K562 (cell line): ENCODE results near the gene OR51F1. TPM values are rescaled to one million over a fixed set of nuclear protein-coding genes. Genes with fewer than 3 reads are reported as not detected.

Source experiments
- ATAC-seq: fragments of 200-7000 bp; cut with Tn5 transposase; 3 replicates; pipeline ENCODE4 v1.9.1; 2020; ENCODE audit warnings: moderate library complexity
- BruUV-seq: library from RNA; stranded (reverse); fragments of 400-500 nt; replicated peaks from 2 replicates; lab custom pipeline; 2021; lab: Mats Ljungman, UMichigan
- CTCF ChIA-PET: fragments of 300-600 bp; formaldehyde crosslinking; extraction: SDS; loops from one replicate; lab custom pipeline; 2021; ENCODE audit warnings: low intra/inter-chr PET ratio; lab: Yijun Ruan, JAX
- POLR2A ChIA-PET: fragments of 300-600, 350-650 bp; sonication (Branson Sonifier 250); formaldehyde crosslinking; extraction: SDS; loops from one replicate; lab custom pipeline; 2021; ENCODE audit warnings: antibody characterized with exemption, inconsistent platforms; lab: Yijun Ruan, JAX
- DNase-seq, 4 experiments: peaks; one replicate each; pipeline versions ENCODE4 v3.0.0 to v3.0.0-alpha.2; 2011 to 2018; ENCODE audit warnings: low spot score in 3 of 4, mixed read lengths in 3 of 4; ENCODE audit errors: extremely low read depth in 1 of 4
- FAIRE-seq: peaks from 2 replicates; lab custom pipeline; 2011; peaks lifted over from hg19 to GRCh38; lab: Jason Lieb, UNC
- H2AFZ ChIP-seq: 2 replicates; pipeline ENCODE4 v1.6.0; 2011; ENCODE audit warnings: low read depth, low read length, control low read depth, inconsistent platforms
- H3K27ac ChIP-seq: fragments of 200-600 bp; 3 replicates; pipeline ENCODE4 v1.8.0; 2011; ENCODE audit warnings: low read depth, mild to moderate bottlenecking, control low read depth, inconsistent platforms, low read length, moderate library complexity, mixed read lengths; ENCODE audit errors: extremely low read depth
- H3K27me3 ChIP-seq, 2 experiments: fragments of 300-600 bp in 1 of 2; 2 replicates in 1 of 2; 3 replicates in 1 of 2; pipeline versions ENCODE4 v1.6.0 to v1.8.0; 2011; ENCODE audit warnings: inconsistent platforms in 2 of 2, low read length in 2 of 2, mild to moderate bottlenecking in 1 of 2, mixed read lengths in 1 of 2, moderate library complexity in 1 of 2; ENCODE audit not compliant: control insufficient read depth in 2 of 2, insufficient read depth in 2 of 2
- H3K36me3 ChIP-seq: fragments of 300-600 bp; 3 replicates; pipeline ENCODE4 v1.8.0; 2011; ENCODE audit warnings: mild to moderate bottlenecking, low read length, inconsistent platforms; ENCODE audit not compliant: control insufficient read depth, insufficient read depth
- H3K4me1 ChIP-seq, 2 experiments: fragments of 200-600 bp in 1 of 2; replicated peaks in 1 of 2; 2 replicates in 1 of 2; 3 replicates in 1 of 2; pipeline versions ENCODE4 v1.5.1 to v1.8.0; 2011; ENCODE audit warnings: inconsistent platforms in 2 of 2, low read length in 2 of 2, mild to moderate bottlenecking in 1 of 2, mixed read lengths in 1 of 2, moderate library complexity in 1 of 2; ENCODE audit not compliant: control insufficient read depth in 2 of 2, insufficient read depth in 2 of 2
- H3K4me2 ChIP-seq: 2 replicates; pipeline ENCODE4 v1.6.1; 2011; ENCODE audit warnings: low read length, control low read depth, inconsistent platforms, mixed read lengths; ENCODE audit not compliant: insufficient read depth
- H3K4me3 ChIP-seq: fragments of 200-600 bp; sonication (generic), shearing (Covaris generic); 2 replicates; pipeline ENCODE4 v1.5.1; 2016; ENCODE audit warnings: control low read depth, inconsistent platforms
- H3K79me2 ChIP-seq: fragments of 200-600 bp; 3 replicates; pipeline ENCODE4 v1.8.0; 2011; ENCODE audit warnings: low read length, inconsistent platforms; ENCODE audit not compliant: control insufficient read depth, insufficient read depth
- H3K9ac ChIP-seq, 2 experiments: 2 replicates each; pipeline versions ENCODE4 v1.6.0 to v1.6.1; 2011; ENCODE audit warnings: low read depth in 2 of 2, low read length in 2 of 2, control low read depth in 1 of 2, inconsistent platforms in 1 of 2, mild to moderate bottlenecking in 1 of 2, mixed read lengths in 1 of 2; ENCODE audit not compliant: insufficient read depth in 1 of 2
- H3K9me1 ChIP-seq: one replicate; pipeline ENCODE4 v1.6.0; 2011; ENCODE audit warnings: inconsistent platforms, mild to moderate bottlenecking, low read length, moderate library complexity; ENCODE audit not compliant: control insufficient read depth, insufficient read depth
- H3K9me3 ChIP-seq: replicated peaks from 2 replicates; pipeline ENCODE4 v1.5.1; 2011; ENCODE audit warnings: low read depth, low read length, inconsistent platforms; ENCODE audit not compliant: control insufficient read depth, insufficient read depth
- H4K20me1 ChIP-seq: replicated peaks from 2 replicates; pipeline ENCODE4 v1.6.1; 2011; ENCODE audit warnings: low read length, inconsistent platforms, mixed read lengths; ENCODE audit not compliant: control insufficient read depth, insufficient read depth
- CBX1 ChIP-seq: sonication (generic); IDR thresholded peaks from 2 replicates; pipeline ENCODE4 v1.6.1; 2016; ENCODE audit warnings: antibody characterized with exemption, low read depth, mild to moderate bottlenecking
- EZH2 ChIP-seq: IDR thresholded peaks from 2 replicates; pipeline ENCODE4 v1.6.1; 2012; ENCODE audit warnings: low read depth, mild to moderate bottlenecking, inconsistent platforms, low read length, borderline replicate concordance
- GTF2E2 ChIP-seq: fragments of 200-800 bp; sonication (Bioruptor generic); IDR thresholded peaks from 2 replicates; pipeline ENCODE4 v1.6.1; 2016; ENCODE audit warnings: missing genetic modification characterization, missing compliant biosample characterization
- LARP7 ChIP-seq: fragments of 450-650 bp; IDR thresholded peaks from 2 replicates; pipeline ENCODE4 v1.6.1; 2016
- STAG1 ChIP-seq: sonication (generic); formaldehyde crosslinking; IDR thresholded peaks from 2 replicates; pipeline ENCODE4 v1.5.0; 2020; ENCODE audit warnings: missing genetic modification reagents, borderline replicate concordance
- ZBTB11 ChIP-seq, 3 experiments: fragments of 200-800 bp in 1 of 3; fragments of 250-450 bp in 1 of 3; fragments of 450-650 bp in 1 of 3; sonication (Bioruptor Pico) in 1 of 3; sonication (Bioruptor generic) in 1 of 3; formaldehyde crosslinking in 1 of 3; IDR thresholded peaks; 2 replicates each; pipeline versions ENCODE4 v1.6.1 to v1.8.0; 2016 to 2022; ENCODE audit warnings: mild to moderate bottlenecking in 2 of 3, missing genetic modification characterization in 2 of 3, missing compliant biosample characterization in 1 of 3, moderate library complexity in 1 of 3
- WGBS: fragments of 100-300 bp; shearing (Covaris generic); methylation state at CpG from one replicate; pipeline ENCODE4 v1.1.6; 2016; ENCODE audit warnings: low coverage, mixed read lengths; ENCODE audit not compliant: insufficient coverage; ENCODE audit errors: missing lambda C conversion rate; 5-methylcytosine and 5-hydroxymethylcytosine counted together
- in situ Hi-C: fragments of 300-500 bp; cut with MboI; formaldehyde crosslinking; loops from 4 replicates; pipeline ENCODE4 v1.15.0; 2018; ENCODE audit warnings: inconsistent platforms, mixed read lengths
- intact Hi-C: fragments of 100-400 bp; cut with micrococcal nuclease; formaldehyde crosslinking; loops from 2 replicates; pipeline ENCODE4 v1.14.2; 2022
- polyA plus RNA-seq, 8 experiments: library from polyadenylated mRNA; depleted of rRNA in 4 of 8; stranded (reverse) in 5 of 8; unstranded in 3 of 8; fragments of >200 nt; fragmentation: Nextera tagmentation in 2 of 8; fragmentation: Illumina TruSeq in 1 of 8; extraction: Ambion mirVana in 2 of 8; extraction: Trizol in 1 of 8; gene quantifications; 2 replicates each; pipeline versions ENCODE4 v1.2.1 to v1.2.3, GENCODE V29; 2011 to 2014; ENCODE audit warnings: inconsistent platforms in 1 of 8, missing spikeins in 1 of 8
- total RNA-seq, 7 experiments: library from RNA; depleted of rRNA in 6 of 7; stranded (reverse); fragments of >200 nt in 6 of 7; fragmentation: Illumina TruSeq in 2 of 7; extraction: Trizol in 2 of 7; gene quantifications; 2 replicates each; pipeline versions ENCODE4 v1.2.1 to v1.2.3, GENCODE V29; 2011 to 2021; ENCODE audit warnings: low replicate concordance in 1 of 7

Gene OR51F1
- total and polyA plus RNA-seq, 9 of the 15 experiments (the other 6 are each of a cell fraction or from before 2014, with no cell fraction given), result not detected

GRCh38 chr11:4740735-4741134 is 29.0 kb downstream of the OR51F1 start:
- no peak overlapping the region for H3K4me3 ChIP-seq
- WGBS, result 0% methylated on average over 2 of the region's 2 CpGs
- no peaks in the 10 kb centered on the region for H4K20me1 ChIP-seq
- intact Hi-C loops (no loop called here), in situ Hi-C loops (no loop called here)
- no peak overlapping the region for H3K27ac ChIP-seq
- no peaks in the 10 kb centered on the region for H3K36me3 ChIP-seq
- BruUV-seq, result no TSS peak
- ATAC-seq (no peak), DNase-seq (no peak), FAIRE-seq (no peak)
- H3K79me2 ChIP-seq, result no peaks in the 10 kb centered on the region
- TF ChIP-seq CBX1, result no peak
- TF ChIP-seq LARP7, result no peak
- no peaks in the 10 kb centered on the region for H3K4me1 ChIP-seq
- H3K9me3 ChIP-seq, result no peaks in the 10 kb centered on the region
- no peak overlapping the region for H2AFZ ChIP-seq
- no peak overlapping the region for H3K9ac ChIP-seq
- no peak overlapping the region for H3K4me2 ChIP-seq
- CTCF ChIA-PET, result no interaction called here
- peaks cover 0 to 5% of the 10 kb centered on the region in 2 experiments; a peak in 3 of 5 replicates for H3K27me3 ChIP-seq
- no peaks in the 10 kb centered on the region for H3K9me1 ChIP-seq
- POLR2A ChIA-PET, result no interaction called here

- intact Hi-C loops, result loop anchor here (10.0 kb wide), 1 partner anchor 268 kb away; the partner anchor contains the start of gene OR51L1
- Histone ChIP-seq H2AFZ (no peak overlapping the region), H4K20me1 (no peaks in the 10 kb centered on the region), H3K36me3 (no peaks in the 10 kb centered on the region), H3K79me2 (no peaks in the 10 kb centered on the region), H3K4me1 (0 out of 5 replicates have a peak, but pooled peaks cover 0 to 3% of the 10 kb centered on the region in 2 experiments), H3K27ac (no peak overlapping the region), H3K4me3 (no peak overlapping the region), H3K9me1 (no peaks in the 10 kb centered on the region), H3K4me2 (no peak overlapping the region), H3K27me3 (peaks cover 0 to 18% of the 10 kb centered on the region in 2 experiments; a peak in 4 of 5 replicates), H3K9ac (no peak overlapping the region), H3K9me3 (no peaks in the 10 kb centered on the region)
- ChIA-PET CTCF (no interaction called here), POLR2A (no interaction called here)
- ATAC-seq (no peak), DNase-seq (no peak), FAIRE-seq (no peak)
- 0% methylated on average over 2 of the region's 2 CpGs for WGBS
- in situ Hi-C loops, result no loop called here
- BruUV-seq, result no TSS peak
- TF ChIP-seq ZBTB11 (CRISPR knock-in tag; IDR thresholded peaks at IDR 0.05) (no peak), STAG1 (CRISPR knock-in tag) (no peak), GTF2E2 (tag) (no peak), EZH2 (no peak)
Observed at GRCh38 chr11:4727171-4727570, 42.6 kb downstream of the OR51F1 start.
